ENCODE results near the gene PXDN. TPM values are rescaled to one million over a fixed set of nuclear protein-coding genes. Genes with fewer than 3 reads are reported as not detected.

Gene PXDN
- total RNA-seq, 2 donors from 2014 or later = 29.5 to 40.8 TPM

GRCh38 chr2:1588978-1589621, 155.2 kb downstream of the PXDN start:
- DNase-seq (ENCODE audit: low spot score) = no peak
- no peak overlapping the region for H3K27ac ChIP-seq
- no peak overlapping the region for H3K4me3 ChIP-seq
- H3K27me3 ChIP-seq (replicated peaks; ENCODE audit: insufficient read depth) = no peaks in the 10 kb centered on the region
- no peak for TF ChIP-seq POLR2AphosphoS5 (IDR thresholded peaks at IDR 0.05)
- no peak for TF ChIP-seq CTCF (IDR thresholded peaks at IDR 0.05)
- no peak for TF ChIP-seq POLR2A (IDR thresholded peaks at IDR 0.05)
- H3K4me1 ChIP-seq (replicated peaks) = peaks cover 2% of the 10 kb centered on the region
- H3K9me3 ChIP-seq = no peaks in the 10 kb centered on the region
- intact Hi-C loops (cut with DNase I) = no loop called here
- 83% methylated on average over 15 of the region's 15 CpGs for WGBS
- H3K36me3 ChIP-seq = no peaks in the 10 kb centered on the region

GRCh38 chr2:1588051-1588977, 156.0 kb downstream of the PXDN start:
- WGBS = 89% methylated on average over 27 of the region's 27 CpGs
- no peaks in the 10 kb centered on the region for H3K27me3 ChIP-seq (replicated peaks; ENCODE audit: insufficient read depth)

GRCh38 chr2:1586923-1587840, 157.1 kb downstream of the PXDN start:
- Histone ChIP-seq H3K27ac (no peak overlapping the region), H3K36me3 (no peaks in the 10 kb centered on the region), H3K9me3 (no peaks in the 10 kb centered on the region), H3K27me3 (replicated peaks; ENCODE audit: insufficient read depth) (no peaks in the 10 kb centered on the region), H3K4me1 (replicated peaks) (peaks cover 2% of the 10 kb centered on the region), H3K4me3 (no peak overlapping the region)
- TF ChIP-seq POLR2A (IDR thresholded peaks at IDR 0.05) (no peak), CTCF (IDR thresholded peaks at IDR 0.05) (no peak), POLR2AphosphoS5 (IDR thresholded peaks at IDR 0.05) (no peak)
- intact Hi-C loops (cut with DNase I) = no loop called here
- WGBS = 80% methylated on average over 17 of the region's 17 CpGs
- DNase-seq (ENCODE audit: low spot score) = no peak

More at GRCh38 chr2:1588051-1588977, 156.0 kb downstream of the PXDN start:
- no peak for TF ChIP-seq POLR2AphosphoS5 (IDR thresholded peaks at IDR 0.05)
- no peak for TF ChIP-seq CTCF (IDR thresholded peaks at IDR 0.05)
- TF ChIP-seq POLR2A (IDR thresholded peaks at IDR 0.05) = no peak
- intact Hi-C loops (cut with DNase I) = no loop called here
- Histone ChIP-seq H3K27ac (no peak overlapping the region), H3K4me3 (no peak overlapping the region), H3K36me3 (no peaks in the 10 kb centered on the region), H3K9me3 (no peaks in the 10 kb centered on the region), H3K4me1 (replicated peaks) (peaks cover 2% of the 10 kb centered on the region)
- no peak for DNase-seq (ENCODE audit: low spot score)

GRCh38 chr2:1586251-1586922, 157.9 kb downstream of the PXDN start:
- TF ChIP-seq POLR2A (IDR thresholded peaks at IDR 0.05) = no peak
- TF ChIP-seq CTCF (IDR thresholded peaks at IDR 0.05) = no peak
- TF ChIP-seq POLR2AphosphoS5 (IDR thresholded peaks at IDR 0.05) = no peak
- DNase-seq (ENCODE audit: low spot score) = no peak
- Histone ChIP-seq H3K4me1 (replicated peaks) (no peaks in the 10 kb centered on the region), H3K27me3 (replicated peaks; ENCODE audit: insufficient read depth) (no peaks in the 10 kb centered on the region), H3K9me3 (no peaks in the 10 kb centered on the region), H3K27ac (no peak overlapping the region), H3K36me3 (no peaks in the 10 kb centered on the region), H3K4me3 (no peak overlapping the region)
- 83% methylated on average over 14 of the region's 14 CpGs for WGBS
- intact Hi-C loops (cut with DNase I) = no loop called here
